Measurements from ENCODE around the gene NMRAL1.

Gene NMRAL1

GRCh38 chr16:4425378-4426020 lies 48.9 kb downstream of the NMRAL1 start, which contains the start of gene DNAJA3:
DNAJA3 (plus strand) TSS chr16:4425868; CDS start chr16:4425882, 14 bp downstream.
- Histone ChIP-seq H3K36me3 (ENCODE audit: insufficient read depth, insufficient read length, low read length) (peaks cover 34% of the 10 kb centered on the region), H3K9ac (ENCODE audit: insufficient read length, low read depth) (peak within 1 kb of the TSS; percentile 100), H3K9me3 (ENCODE audit: insufficient read depth, low read length) (no peaks in the 10 kb centered on the region), H3K4me3 (ENCODE audit: insufficient read length, low read depth) (peak within 1 kb of the TSS; percentile 94), H3K27me3 (ENCODE audit: insufficient read depth, insufficient read length) (no peaks in the 10 kb centered on the region), H3K4me1 (ENCODE audit: insufficient read depth, insufficient read length) (no peaks in the 10 kb centered on the region)
- TF ChIP-seq ZNF274 (IDR thresholded peaks at IDR 0.05; ENCODE audit: low read depth, low read length) (no peak), YY1 (IDR thresholded peaks at IDR 0.05; ENCODE audit: insufficient read depth, insufficient read length) (peak; percentile 84)
- peak; percentile 88 for DNase-seq (ENCODE audit: low read depth, low spot score)

GRCh38 chr16:4420505-4421105 lies 53.8 kb downstream of the NMRAL1 start:
- H3K27me3 ChIP-seq (ENCODE audit: insufficient read depth, insufficient read length): peaks cover 10% of the 10 kb centered on the region
- TF ChIP-seq SUZ12 (IDR thresholded peaks at IDR 0.05; ENCODE audit: extremely low read depth, insufficient read depth, insufficient read length) (no peak), ZNF274 (IDR thresholded peaks at IDR 0.05; ENCODE audit: low read depth, low read length) (no peak)
- DNase-seq (ENCODE audit: low read depth, low spot score): no peak
- no peaks in the 10 kb centered on the region for H3K4me1 ChIP-seq (ENCODE audit: insufficient read depth, insufficient read length)
- H3K4me3 ChIP-seq (ENCODE audit: insufficient read length, low read depth): no peak overlapping the region
- no peaks in the 10 kb centered on the region for H3K9me3 ChIP-seq (ENCODE audit: insufficient read depth, low read length)
- H3K36me3 ChIP-seq (ENCODE audit: insufficient read depth, insufficient read length, low read length): no peaks in the 10 kb centered on the region
- H3K9ac ChIP-seq (ENCODE audit: insufficient read length, low read depth): no peak overlapping the region

GRCh38 chr16:4419402-4419959 lies 54.9 kb downstream of the NMRAL1 start:
- Histone ChIP-seq H3K4me3 (ENCODE audit: insufficient read length, low read depth) (no peak overlapping the region), H3K9ac (ENCODE audit: insufficient read length, low read depth) (no peak overlapping the region), H3K4me1 (ENCODE audit: insufficient read depth, insufficient read length) (peaks cover 8% of the 10 kb centered on the region), H3K9me3 (ENCODE audit: insufficient read depth, low read length) (no peaks in the 10 kb centered on the region), H3K27me3 (ENCODE audit: insufficient read depth, insufficient read length) (peaks cover 10% of the 10 kb centered on the region), H3K36me3 (ENCODE audit: insufficient read depth, insufficient read length, low read length) (no peaks in the 10 kb centered on the region)
- TF ChIP-seq YY1 (IDR thresholded peaks at IDR 0.05; ENCODE audit: insufficient read depth, insufficient read length) (no peak), ZNF274 (IDR thresholded peaks at IDR 0.05; ENCODE audit: low read depth, low read length) (no peak), SUZ12 (IDR thresholded peaks at IDR 0.05; ENCODE audit: extremely low read depth, insufficient read depth, insufficient read length) (no peak)
- no peak for DNase-seq (ENCODE audit: low read depth, low spot score)

GRCh38 chr16:4416200-4417032 lies 58.0 kb downstream of the NMRAL1 start, which contains the start of gene CORO7:
CORO7 (minus strand) TSS chr16:4416596; CDS start chr16:4416518, 78 bp downstream.
- peak within 1 kb of the TSS; percentile 86 for H3K9ac ChIP-seq (ENCODE audit: insufficient read length, low read depth)
- H3K4me3 ChIP-seq (ENCODE audit: insufficient read length, low read depth): peak within 1 kb of the TSS; percentile 85
- H3K36me3 ChIP-seq (ENCODE audit: insufficient read depth, insufficient read length, low read length): peaks cover 14% of the 10 kb centered on the region
- no peak for TF ChIP-seq SUZ12 (IDR thresholded peaks at IDR 0.05; ENCODE audit: extremely low read depth, insufficient read depth, insufficient read length)
- TF ChIP-seq ZNF274 (IDR thresholded peaks at IDR 0.05; ENCODE audit: low read depth, low read length): no peak
- no peak for TF ChIP-seq YY1 (IDR thresholded peaks at IDR 0.05; ENCODE audit: insufficient read depth, insufficient read length)
- H3K4me1 ChIP-seq (ENCODE audit: insufficient read depth, insufficient read length): peaks cover 10% of the 10 kb centered on the region
- H3K27me3 ChIP-seq (ENCODE audit: insufficient read depth, insufficient read length): peaks cover 10% of the 10 kb centered on the region
- DNase-seq (ENCODE audit: low read depth, low spot score): no peak
- H3K9me3 ChIP-seq (ENCODE audit: insufficient read depth, low read length): no peaks in the 10 kb centered on the region

DNA sequence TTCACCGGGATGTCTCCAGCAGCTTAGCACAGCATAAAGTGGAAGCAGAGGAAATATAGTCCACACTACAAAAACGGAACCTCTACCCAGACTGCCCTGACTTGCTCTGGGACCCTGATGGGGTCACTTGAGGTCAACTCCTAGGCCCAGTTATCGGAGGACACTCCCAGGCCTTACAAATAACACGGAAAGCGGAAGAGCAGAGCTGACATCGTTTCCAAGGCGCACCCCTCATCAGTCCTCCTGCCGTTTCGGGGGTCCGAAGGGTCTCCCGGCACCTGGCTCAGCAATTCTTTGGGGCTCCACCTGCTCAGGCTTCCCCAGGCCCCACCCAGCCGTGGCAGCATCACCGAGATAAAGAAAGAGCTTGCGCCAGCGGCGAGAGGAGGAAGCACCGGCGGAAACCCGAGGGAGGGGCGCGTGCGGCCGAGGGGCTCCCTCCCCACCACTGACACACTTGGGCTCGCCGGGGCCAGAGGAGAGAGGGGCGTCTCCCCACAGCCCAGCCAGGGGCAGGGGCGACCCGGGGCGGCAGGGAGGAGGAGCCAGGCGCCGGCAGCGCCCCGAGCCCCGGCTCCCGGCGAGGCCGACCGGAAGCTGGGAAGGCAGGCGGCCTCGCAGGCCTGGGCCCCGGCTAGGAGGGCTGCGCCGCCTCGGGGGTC lies 58.8 kb downstream of the NMRAL1 start:
- H3K9ac ChIP-seq (ENCODE audit: insufficient read length, low read depth): peak overlapping the region; percentile 86
- peaks cover 14% of the 10 kb centered on the region for H3K36me3 ChIP-seq (ENCODE audit: insufficient read depth, insufficient read length, low read length)
- TF ChIP-seq ZNF274 (IDR thresholded peaks at IDR 0.05; ENCODE audit: low read depth, low read length) (no peak), YY1 (IDR thresholded peaks at IDR 0.05; ENCODE audit: insufficient read depth, insufficient read length) (no peak), SUZ12 (IDR thresholded peaks at IDR 0.05; ENCODE audit: extremely low read depth, insufficient read depth, insufficient read length) (no peak)
- DNase-seq (ENCODE audit: low read depth, low spot score): no peak
- H3K4me3 ChIP-seq (ENCODE audit: insufficient read length, low read depth): peak overlapping the region; percentile 85
- peaks cover 10% of the 10 kb centered on the region for H3K4me1 ChIP-seq (ENCODE audit: insufficient read depth, insufficient read length)
- peaks cover 10% of the 10 kb centered on the region for H3K27me3 ChIP-seq (ENCODE audit: insufficient read depth, insufficient read length)
- no peaks in the 10 kb centered on the region for H3K9me3 ChIP-seq (ENCODE audit: insufficient read depth, low read length)

GRCh38 chr16:4414187-4414917 lies 60.1 kb downstream of the NMRAL1 start:
- H3K4me1 ChIP-seq (ENCODE audit: insufficient read depth, insufficient read length): peaks cover 14% of the 10 kb centered on the region
- H3K4me3 ChIP-seq (ENCODE audit: insufficient read length, low read depth): no peak overlapping the region
- DNase-seq (ENCODE audit: low read depth, low spot score): no peak
- H3K9me3 ChIP-seq (ENCODE audit: insufficient read depth, low read length): no peaks in the 10 kb centered on the region
- H3K36me3 ChIP-seq (ENCODE audit: insufficient read depth, insufficient read length, low read length): peaks cover 14% of the 10 kb centered on the region
- TF ChIP-seq SUZ12 (IDR thresholded peaks at IDR 0.05; ENCODE audit: extremely low read depth, insufficient read depth, insufficient read length) (no peak), YY1 (IDR thresholded peaks at IDR 0.05; ENCODE audit: insufficient read depth, insufficient read length) (no peak), ZNF274 (IDR thresholded peaks at IDR 0.05; ENCODE audit: low read depth, low read length) (no peak)
- H3K27me3 ChIP-seq (ENCODE audit: insufficient read depth, insufficient read length): peaks cover 10% of the 10 kb centered on the region
- no peak overlapping the region for H3K9ac ChIP-seq (ENCODE audit: insufficient read length, low read depth)

Data from NT2/D1 (cell line).